Panc1 (cell line): ENCODE measurements around the gene TMEM98. TPM values are rescaled to one million over a fixed set of nuclear protein-coding genes. Genes with fewer than 3 reads are reported as not detected.

ENCODE experiments used
- ATAC-seq: fragments of 200-7000 bp; cut with Tn5 transposase; 2 replicates; pipeline ENCODE4 v1.9.1; 2020; ENCODE audit warnings: mild to moderate bottlenecking, moderate library complexity
- BruUV-seq: library from RNA; stranded (reverse); fragments of 400-500 nt; replicated peaks from 2 replicates; lab custom pipeline; 2021; lab: Mats Ljungman, UMichigan
- CTCF ChIA-PET: fragments of 300-600 bp; sonication (Branson Sonifier 250); formaldehyde crosslinking; loops from one replicate; lab custom pipeline; 2022; ENCODE audit warnings: antibody characterized with exemption; lab: Charles Lee
- POLR2A ChIA-PET: fragments of 300-600 bp; sonication (Branson Sonifier 250); formaldehyde crosslinking; loops from one replicate; lab custom pipeline; 2022; ENCODE audit warnings: antibody characterized with exemption; lab: Charles Lee
- DNase-seq: peaks from one replicate; pipeline ENCODE4 v3.0.0-alpha.2; 2010; ENCODE audit warnings: low read depth, low spot score
- H3K27ac ChIP-seq: 2 replicates; pipeline ENCODE4 v1.5.1; 2011; ENCODE audit warnings: mild to moderate bottlenecking, low read length, inconsistent platforms
- H3K27me3 ChIP-seq: fragments of 200-500 bp; sonication (Bioruptor generic); 2 replicates; pipeline ENCODE4 v1.6.0; 2014; ENCODE audit warnings: low read length, inconsistent platforms; ENCODE audit not compliant: control insufficient read depth, insufficient read depth
- H3K36me3 ChIP-seq: fragments of 200-500 bp; sonication (Bioruptor generic); 2 replicates; pipeline ENCODE4 v1.5.1; 2014; ENCODE audit warnings: inconsistent platforms, mild to moderate bottlenecking, low read length, moderate library complexity; ENCODE audit not compliant: control insufficient read depth, insufficient read depth
- H3K4me1 ChIP-seq: 2 replicates; pipeline ENCODE4 v1.5.1; 2011; ENCODE audit warnings: inconsistent platforms, mild to moderate bottlenecking, low read length, moderate library complexity; ENCODE audit not compliant: control insufficient read depth, insufficient read depth
- H3K4me3 ChIP-seq, 2 experiments: 2 replicates each; pipeline ENCODE4 v1.5.1; 2011 to 2012; ENCODE audit warnings: low read depth in 2 of 2, low read length in 2 of 2, mild to moderate bottlenecking in 2 of 2, inconsistent platforms in 1 of 2, moderate library complexity in 1 of 2
- H3K9me3 ChIP-seq: fragments of 200-500 bp; sonication (Bioruptor generic); 2 replicates; pipeline ENCODE4 v1.5.1; 2014; ENCODE audit warnings: low read depth, mild to moderate bottlenecking, inconsistent platforms, low read length, moderate library complexity; ENCODE audit not compliant: control insufficient read depth, insufficient read depth
- CTCF ChIP-seq: fragments of 450-650 bp; IDR thresholded peaks from 2 replicates; pipeline ENCODE4 v1.5.1; 2017; ENCODE audit warnings: mild to moderate bottlenecking
- POLR2AphosphoS5 ChIP-seq: IDR thresholded peaks from 2 replicates; pipeline ENCODE4 v1.6.1; 2012; ENCODE audit warnings: mild to moderate bottlenecking, low read depth, low read length, moderate library complexity
- SIN3A ChIP-seq: IDR thresholded peaks from 2 replicates; pipeline ENCODE4 v1.6.1; 2012; ENCODE audit warnings: low read depth, mild to moderate bottlenecking, low read length, moderate library complexity, borderline replicate concordance; ENCODE audit not compliant: insufficient read depth
- TCF7L2 ChIP-seq: IDR thresholded peaks from 2 replicates; pipeline ENCODE4 v1.6.1; 2011; ENCODE audit warnings: mild to moderate bottlenecking, low read depth, low read length, inconsistent platforms
- in situ Hi-C: cut with HindIII; loops from 2 replicates; pipeline ENCODE4 v1.10.0; 2016; ENCODE audit warnings: low sequenced_read_pairs, low pct_unique_long_range_greater_than_20kb
- intact Hi-C: fragments of 100-400 bp; cut with micrococcal nuclease; formaldehyde crosslinking; loops from one replicate; pipeline ENCODE4 v1.10.0; 2022; ENCODE audit not compliant: unreplicated experiment
- total RNA-seq: library from RNA; stranded (reverse); gene quantifications from one replicate; pipeline ENCODE4 v1.2.1, GENCODE V29; 2021; ENCODE audit not compliant: unreplicated experiment
- TF ChIP-seq, protein P1 (sequence below), 2 experiments: IDR thresholded peaks; 2 replicates each; pipeline ENCODE4 v1.6.1; 2011 to 2012; ENCODE audit warnings: low read depth in 2 of 2, control low read depth in 1 of 2, low read length in 1 of 2, mild to moderate bottlenecking in 1 of 2, moderate library complexity in 1 of 2; ENCODE audit not compliant: insufficient read depth in 1 of 2

The TMEM98 gene
- total RNA-seq, 1 experiment from 2014 or later, result 2.2 TPM

GRCh38 chr17:32915245-32915644 lies 12.7 kb upstream of the TMEM98 start:
- H3K9me3 ChIP-seq, result no peaks in the 10 kb centered on the region
- H3K27ac ChIP-seq, result no peak overlapping the region
- ATAC-seq (no peak), DNase-seq (no peak)
- no TSS peak for BruUV-seq
- H3K4me1 ChIP-seq, result no peaks in the 10 kb centered on the region
- peaks cover 14% of the 10 kb centered on the region for H3K27me3 ChIP-seq
- in situ Hi-C loops (no loop called here), intact Hi-C loops (no loop called here)
- H3K4me3 ChIP-seq, result no peak overlapping the region
- ChIA-PET CTCF (interaction anchor here (0.6 to 0.9 kb wide), 2 partner anchors 80 to 83 kb away, joined by 3 read pairs; no protein-coding TSS in a partner anchor), POLR2A (no interaction called here)
- TF ChIP-seq CTCF, result no peak
- no peaks in the 10 kb centered on the region for H3K36me3 ChIP-seq

DNA sequence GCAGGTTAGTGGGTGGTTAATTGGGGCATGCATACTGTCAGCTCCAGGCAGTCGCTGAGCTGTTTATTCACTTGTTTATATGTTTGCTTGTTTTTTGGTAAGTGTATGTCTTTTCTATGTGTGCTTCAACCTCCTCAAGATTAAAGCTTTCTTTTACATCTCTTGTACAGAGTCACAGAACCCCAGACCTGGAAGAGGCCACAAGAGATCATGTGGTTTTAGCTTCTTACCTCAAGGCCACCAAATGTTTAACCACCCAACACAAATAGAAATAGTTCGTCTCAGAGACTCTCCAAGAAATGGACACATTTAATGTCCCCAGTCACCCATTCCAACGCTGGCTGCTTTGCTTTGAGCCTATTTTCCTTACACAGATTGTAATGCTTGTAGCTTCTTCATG lies 11.8 kb upstream of the TMEM98 start:
- Histone ChIP-seq H3K36me3 (no peaks in the 10 kb centered on the region), H3K4me1 (no peaks in the 10 kb centered on the region), H3K27ac (no peak overlapping the region), H3K27me3 (peaks cover 11% of the 10 kb centered on the region), H3K9me3 (no peaks in the 10 kb centered on the region), H3K4me3 (no peak overlapping the region)
- no peak for ATAC-seq
- no TSS peak for BruUV-seq
- intact Hi-C loops, result no loop called here
- CTCF ChIA-PET, result interaction anchor here (0.6 to 1.1 kb wide), 2 partner anchors 21 to 111 kb away, joined by 3 read pairs; no protein-coding TSS in a partner anchor
- DNase-seq, result no peak
- POLR2A ChIA-PET, result no interaction called here
- TF ChIP-seq, protein P1, sequence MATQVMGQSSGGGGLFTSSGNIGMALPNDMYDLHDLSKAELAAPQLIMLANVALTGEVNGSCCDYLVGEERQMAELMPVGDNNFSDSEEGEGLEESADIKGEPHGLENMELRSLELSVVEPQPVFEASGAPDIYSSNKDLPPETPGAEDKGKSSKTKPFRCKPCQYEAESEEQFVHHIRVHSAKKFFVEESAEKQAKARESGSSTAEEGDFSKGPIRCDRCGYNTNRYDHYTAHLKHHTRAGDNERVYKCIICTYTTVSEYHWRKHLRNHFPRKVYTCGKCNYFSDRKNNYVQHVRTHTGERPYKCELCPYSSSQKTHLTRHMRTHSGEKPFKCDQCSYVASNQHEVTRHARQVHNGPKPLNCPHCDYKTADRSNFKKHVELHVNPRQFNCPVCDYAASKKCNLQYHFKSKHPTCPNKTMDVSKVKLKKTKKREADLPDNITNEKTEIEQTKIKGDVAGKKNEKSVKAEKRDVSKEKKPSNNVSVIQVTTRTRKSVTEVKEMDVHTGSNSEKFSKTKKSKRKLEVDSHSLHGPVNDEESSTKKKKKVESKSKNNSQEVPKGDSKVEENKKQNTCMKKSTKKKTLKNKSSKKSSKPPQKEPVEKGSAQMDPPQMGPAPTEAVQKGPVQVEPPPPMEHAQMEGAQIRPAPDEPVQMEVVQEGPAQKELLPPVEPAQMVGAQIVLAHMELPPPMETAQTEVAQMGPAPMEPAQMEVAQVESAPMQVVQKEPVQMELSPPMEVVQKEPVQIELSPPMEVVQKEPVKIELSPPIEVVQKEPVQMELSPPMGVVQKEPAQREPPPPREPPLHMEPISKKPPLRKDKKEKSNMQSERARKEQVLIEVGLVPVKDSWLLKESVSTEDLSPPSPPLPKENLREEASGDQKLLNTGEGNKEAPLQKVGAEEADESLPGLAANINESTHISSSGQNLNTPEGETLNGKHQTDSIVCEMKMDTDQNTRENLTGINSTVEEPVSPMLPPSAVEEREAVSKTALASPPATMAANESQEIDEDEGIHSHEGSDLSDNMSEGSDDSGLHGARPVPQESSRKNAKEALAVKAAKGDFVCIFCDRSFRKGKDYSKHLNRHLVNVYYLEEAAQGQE (IDR thresholded peaks at IDR 0.05; ENCODE audit: insufficient read depth in 1 of 2, low read depth in 2 of 2, low read length in 1 of 2), result no peak
- TF ChIP-seq CTCF (no peak), SIN3A (no peak), TCF7L2 (no peak), POLR2AphosphoS5 (no peak)
- in situ Hi-C loops, result no loop called here
